Spleen (tissue), 11 donors: Measurements from ENCODE around the gene MAP7D3. TPM values are rescaled to one million over a fixed set of nuclear protein-coding genes. Genes with fewer than 3 reads are reported as not detected.

ENCODE experiments used
- DNase-seq: peaks from one replicate; pipeline ENCODE4 v3.0.0-alpha.2; 2020
- H3K27ac ChIP-seq, 8 donors: fragments of 200-600 bp; sonication (generic) in 7 of 8; 1 replicate in 4 of 8; 2 replicates in 4 of 8; pipeline versions ENCODE4 v1.5.0 to v1.8.0; 2016 to 2021; ENCODE audit warnings: inconsistent platforms in 4 of 8, mild to moderate bottlenecking in 4 of 8, moderate library complexity in 1 of 8
- H3K27me3 ChIP-seq, 7 donors: fragments of 200-600 bp; sonication (generic) in 6 of 7; replicated peaks in 1 of 7; 1 replicate in 4 of 7; 2 replicates in 3 of 7; pipeline versions ENCODE4 v1.5.0 to v1.8.0; 2016 to 2021; ENCODE audit warnings: inconsistent platforms in 3 of 7, mild to moderate bottlenecking in 1 of 7
- H3K36me3 ChIP-seq, 6 donors: fragments of 200-600 bp; sonication (generic) in 5 of 6; 1 replicate in 4 of 6; 2 replicates in 2 of 6; pipeline versions ENCODE4 v1.5.0 to v1.8.0; 2016 to 2021; ENCODE audit warnings: inconsistent platforms in 2 of 6
- H3K4me1 ChIP-seq, 6 donors: fragments of 200-600 bp; sonication (generic) in 5 of 6; 1 replicate in 3 of 6; 2 replicates in 3 of 6; pipeline versions ENCODE4 v1.5.0 to v1.8.0; 2016 to 2021; ENCODE audit warnings: inconsistent platforms in 3 of 6
- H3K4me3 ChIP-seq, 8 donors: fragments of 200-600 bp; sonication (generic) in 7 of 8; 1 replicate in 4 of 8; 2 replicates in 4 of 8; pipeline versions ENCODE4 v1.5.0 to v1.8.0; 2016 to 2021; ENCODE audit warnings: inconsistent platforms in 4 of 8, mild to moderate bottlenecking in 4 of 8, moderate library complexity in 2 of 8
- H3K9me3 ChIP-seq, 8 donors: fragments of 200-600 bp; sonication (generic) in 7 of 8; 1 replicate in 4 of 8; 2 replicates in 4 of 8; pipeline versions ENCODE4 v1.5.0 to v1.8.0; 2016 to 2021; ENCODE audit warnings: inconsistent platforms in 4 of 8
- POLR2A ChIP-seq, 3 donors: fragments of 450-650 bp; IDR thresholded peaks; one replicate each; pipeline ENCODE4 v1.5.1; 2017; ENCODE audit warnings: antibody characterized with exemption in 3 of 3, mild to moderate bottlenecking in 1 of 3
- POLR2AphosphoS5 ChIP-seq, 3 donors: sonication (generic); formaldehyde crosslinking; IDR thresholded peaks; one replicate each; pipeline ENCODE4 v1.5.1; 2017; ENCODE audit warnings: antibody characterized with exemption in 3 of 3
- WGBS, 5 donors: extraction: QIAGEN DNeasy Blood & Tissue Kit in 3 of 5; methylation state at CpG; one replicate each; pipeline versions ENCODE4 v1.1.5 to v1.1.7; 2013 to 2018; 5-methylcytosine and 5-hydroxymethylcytosine counted together
- intact Hi-C: fragments of 100-400 bp; cut with DNase I; formaldehyde crosslinking; loops from one replicate; pipeline ENCODE4 v1.15.0; 2023; ENCODE audit warnings: low total_unique reads
- polyA plus RNA-seq, 3 donors: library from polyadenylated mRNA; stranded (reverse); fragments of 200-250 nt; gene quantifications; one replicate each; pipeline ENCODE4 v1.2.1, GENCODE V29; 2013
- total RNA-seq, 7 donors: library from RNA; depleted of rRNA in 3 of 7; stranded (reverse); fragments of >200 nt in 3 of 7; fragmentation: NEBNext Ultra II Directional in 4 of 7; extraction: Animal tissue kit (Norgen Biotek cat#: 25700) in 4 of 7; gene quantifications; one replicate each; pipeline versions ENCODE4 v1.1.0 to v1.2.1, GENCODE V29; 2016 to 2021
- TF ChIP-seq, protein P1 (sequence below), 11 experiments: fragments of 200-600 bp in 7 of 11; fragments of 450-650 bp in 4 of 11; sonication (generic) in 4 of 11; IDR thresholded peaks in 8 of 11; conservative IDR thresholded peaks in 3 of 11; 1 replicate in 7 of 11; 2 replicates in 4 of 11; pipeline versions ENCODE4 v1.4.0 to v1.8.0; 2016 to 2021; ENCODE audit warnings: antibody characterized with exemption in 11 of 11, inconsistent platforms in 4 of 11, mild to moderate bottlenecking in 1 of 11
- donor health status: healthy with polysubstance abuse.
- donor health status: DM: no; HTN: no; CAD: no; lungs with moderate emphysema.
- donor health status: DM: no; HTN: no; CAD: no.
- donor health status: Bipolar disorder and iron deficiency.
- donor health status: healthy.
- donor health status: DM: no; HTN: no; CAD: no.
- donor health status: DM: yes; HTN: yes; CAD: no.

MAP7D3 gene
- total and polyA plus RNA-seq, 10 donors = 7.4 to 17.6 (median 12.2) TPM

- 50 to 72% (median 64%) methylated on average over 1 of the region's 1 CpG for WGBS, 5 donors
Observed at GRCh38 chrX:136269921-136270320, 18.7 kb upstream of the MAP7D3 start.

DNA sequence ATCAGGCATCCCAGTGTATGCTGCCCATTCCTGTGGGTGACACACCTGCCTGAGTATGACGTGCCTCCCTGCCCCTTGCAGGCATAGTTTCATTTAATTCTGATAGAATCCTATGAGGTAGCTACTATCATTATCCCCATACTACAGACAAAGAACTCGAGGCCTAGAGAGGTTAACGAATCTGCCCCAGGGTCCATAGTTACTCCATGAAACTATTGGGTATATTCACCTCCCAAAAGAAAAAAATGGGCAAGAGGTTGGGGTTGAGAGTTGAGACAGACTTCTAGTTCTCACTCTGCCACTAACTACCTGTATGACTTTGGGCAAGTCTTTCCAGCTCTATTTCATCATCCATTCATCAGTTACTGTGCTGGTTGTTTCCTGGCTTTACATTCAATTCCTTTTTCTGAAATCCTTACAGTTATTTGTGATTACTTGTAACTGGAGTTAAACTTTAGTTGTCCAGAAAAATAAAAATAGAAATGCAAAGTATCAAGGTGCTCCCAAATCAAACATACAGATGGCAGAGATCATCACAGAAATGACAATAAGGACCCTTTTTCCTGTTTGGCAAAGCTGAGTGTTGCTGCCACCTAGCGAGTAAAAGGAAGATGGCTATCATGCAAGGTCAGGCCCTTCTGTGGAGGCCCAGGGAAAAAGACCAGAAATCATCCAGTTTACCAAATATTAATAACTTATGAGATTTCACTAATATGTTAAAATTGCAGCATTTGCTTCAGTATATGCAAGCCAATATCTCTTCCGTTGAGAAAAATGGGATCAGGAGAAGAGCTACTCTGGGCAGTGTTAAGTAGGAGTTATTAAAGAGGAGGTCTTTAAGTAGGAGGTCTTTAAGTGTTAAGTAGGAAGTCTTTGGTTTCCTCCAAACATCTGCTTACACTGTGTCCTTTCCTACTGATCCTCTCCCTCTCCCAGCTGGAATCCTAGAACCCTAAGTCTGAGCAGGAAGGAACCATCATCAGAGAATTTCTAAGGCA lies 17.1 kb upstream of the MAP7D3 start:
- TF ChIP-seq, protein P1, sequence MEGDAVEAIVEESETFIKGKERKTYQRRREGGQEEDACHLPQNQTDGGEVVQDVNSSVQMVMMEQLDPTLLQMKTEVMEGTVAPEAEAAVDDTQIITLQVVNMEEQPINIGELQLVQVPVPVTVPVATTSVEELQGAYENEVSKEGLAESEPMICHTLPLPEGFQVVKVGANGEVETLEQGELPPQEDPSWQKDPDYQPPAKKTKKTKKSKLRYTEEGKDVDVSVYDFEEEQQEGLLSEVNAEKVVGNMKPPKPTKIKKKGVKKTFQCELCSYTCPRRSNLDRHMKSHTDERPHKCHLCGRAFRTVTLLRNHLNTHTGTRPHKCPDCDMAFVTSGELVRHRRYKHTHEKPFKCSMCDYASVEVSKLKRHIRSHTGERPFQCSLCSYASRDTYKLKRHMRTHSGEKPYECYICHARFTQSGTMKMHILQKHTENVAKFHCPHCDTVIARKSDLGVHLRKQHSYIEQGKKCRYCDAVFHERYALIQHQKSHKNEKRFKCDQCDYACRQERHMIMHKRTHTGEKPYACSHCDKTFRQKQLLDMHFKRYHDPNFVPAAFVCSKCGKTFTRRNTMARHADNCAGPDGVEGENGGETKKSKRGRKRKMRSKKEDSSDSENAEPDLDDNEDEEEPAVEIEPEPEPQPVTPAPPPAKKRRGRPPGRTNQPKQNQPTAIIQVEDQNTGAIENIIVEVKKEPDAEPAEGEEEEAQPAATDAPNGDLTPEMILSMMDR (IDR thresholded peaks at IDR 0.05 in 8 of 11, conservative IDR thresholded peaks at IDR 0.05 in 3 of 11) = peak; percentile 41 to 84 (median 76)
- no peak for TF ChIP-seq POLR2A (IDR thresholded peaks at IDR 0.05)
- WGBS, 5 donors = 45 to 58% (median 53%) methylated on average over 4 to 5 of the region's 5 CpGs
- DNase-seq = no peak
- H3K27me3 ChIP-seq = peaks cover 0 to 4% (median 0%) of the 10 kb centered on the region in 7 donors
- H3K36me3 ChIP-seq = no peaks in the 10 kb centered on the region
- intact Hi-C loops = loop anchor here (10.0 kb wide), 1 partner anchor 244 kb away; no protein-coding TSS in a partner anchor
- no peaks in the 10 kb centered on the region for H3K9me3 ChIP-seq
- H3K4me1 ChIP-seq = peaks cover 0 to 8% (median 0%) of the 10 kb centered on the region in 6 donors
- H3K4me3 ChIP-seq = no peak overlapping the region
- no peak overlapping the region for H3K27ac ChIP-seq

More at GRCh38 chrX:136269921-136270320, 18.7 kb upstream of the MAP7D3 start:
- TF ChIP-seq POLR2A (IDR thresholded peaks at IDR 0.05) (no peak), POLR2AphosphoS5 (IDR thresholded peaks at IDR 0.05) (no peak)
- TF ChIP-seq, protein P1 (IDR thresholded peaks at IDR 0.05 in 8 of 11, conservative IDR thresholded peaks at IDR 0.05 in 3 of 11) = no peak
- no peaks in the 10 kb centered on the region for H3K36me3 ChIP-seq
- peaks cover 0 to 4% (median 0%) of the 10 kb centered on the region in 7 donors for H3K27me3 ChIP-seq
- DNase-seq = no peak
- H3K9me3 ChIP-seq = no peaks in the 10 kb centered on the region
- peaks cover 0 to 8% (median 0%) of the 10 kb centered on the region in 6 donors for H3K4me1 ChIP-seq
- H3K27ac ChIP-seq = no peak overlapping the region
- intact Hi-C loops = loop anchor here (10.0 kb wide), 1 partner anchor 245 kb away; no protein-coding TSS in a partner anchor
- no peak overlapping the region for H3K4me3 ChIP-seq

- intact Hi-C loops = loop anchor here (10.0 kb wide), 1 partner anchor 242 kb away; no protein-coding TSS in a partner anchor
Observed at GRCh38 chrX:136266828-136267227, 15.6 kb upstream of the MAP7D3 start.

More at GRCh38 chrX:136266828-136267227, 15.6 kb upstream of the MAP7D3 start:
- Histone ChIP-seq H3K36me3 (no peaks in the 10 kb centered on the region), H3K27me3 (peaks cover 0 to under 1% (median 0%) of the 10 kb centered on the region in 7 donors), H3K4me3 (no peak overlapping the region), H3K4me1 (peaks cover 0 to 8% (median 0%) of the 10 kb centered on the region in 6 donors), H3K9me3 (no peaks in the 10 kb centered on the region), H3K27ac (no peak overlapping the region)
- DNase-seq = no peak
- WGBS, 5 donors = 35 to 100% (median 88%) methylated on average over 1 of the region's 1 CpG
- no peak for TF ChIP-seq POLR2A (IDR thresholded peaks at IDR 0.05)
- no peak for TF ChIP-seq POLR2AphosphoS5 (IDR thresholded peaks at IDR 0.05)
- TF ChIP-seq, protein P1 (IDR thresholded peaks at IDR 0.05 in 8 of 11, conservative IDR thresholded peaks at IDR 0.05 in 3 of 11) = no peak
